Brain microvascular endothelial cell (primary cell): ENCODE data around the gene RRP7A.
"Not testable (repeated sequence)": the region's sequence is repeated elsewhere in the genome, so short reads cannot be mapped to it uniquely, and the experiment has no call there.

ENCODE experiments used
- DNase-seq: peaks from one replicate; pipeline ENCODE4 v3.0.0-alpha.2; 2020
- H3K27ac ChIP-seq: fragments of 250-450 bp; sonication (Bioruptor Pico); 2 replicates; pipeline ENCODE4 v1.5.1; 2020; ENCODE audit warnings: mild to moderate bottlenecking, moderate library complexity
- H3K27me3 ChIP-seq: fragments of 250-450 bp; sonication (Bioruptor Pico); replicated peaks from 2 replicates; pipeline ENCODE4 v1.5.1; 2020; ENCODE audit warnings: mild to moderate bottlenecking
- H3K36me3 ChIP-seq: fragments of 250-450 bp; sonication (Bioruptor Pico); replicated peaks from 2 replicates; pipeline ENCODE4 v1.5.1; 2020; ENCODE audit warnings: mild to moderate bottlenecking
- H3K4me3 ChIP-seq: 2 replicates; pipeline ENCODE4 v1.5.1; 2011; ENCODE audit warnings: low read depth, mild to moderate bottlenecking, control low read depth, low read length, moderate library complexity
- CTCF ChIP-seq: IDR thresholded peaks from 2 replicates; pipeline ENCODE4 v1.5.1; 2011; ENCODE audit warnings: low read depth, mild to moderate bottlenecking, moderate library complexity, low read length, control low read depth, inconsistent platforms; ENCODE audit errors: missing control alignments
- in situ Hi-C: cut with HindIII; loops from 2 replicates; pipeline ENCODE4 v1.10.0; 2017; ENCODE audit warnings: low sequenced_read_pairs, low pct_ligation_motif_present

Gene RRP7A

DNA sequence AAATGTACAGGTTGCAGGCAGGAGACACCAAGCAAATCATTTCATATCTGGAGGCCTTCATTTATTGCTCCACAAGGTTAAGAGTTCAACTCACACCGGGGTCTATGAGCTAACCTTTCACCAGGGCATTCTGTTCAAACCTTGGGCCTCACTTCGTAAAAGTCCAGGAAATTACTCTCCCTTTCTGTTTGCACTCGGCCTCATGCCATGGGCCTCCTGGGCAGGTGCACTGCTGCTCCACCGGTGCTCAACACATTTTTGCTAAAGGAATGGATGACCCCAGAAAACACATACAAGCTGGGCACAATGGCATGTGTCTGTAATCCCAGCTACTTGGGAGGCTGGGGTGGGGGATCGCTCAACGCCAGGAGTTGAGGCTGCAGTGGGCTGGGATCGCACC is 16.6 kb upstream of the RRP7A start:
- no peaks in the 10 kb centered on the region for H3K27me3 ChIP-seq
- H3K4me3 ChIP-seq = no peak overlapping the region
- no peak for TF ChIP-seq CTCF
- no peaks in the 10 kb centered on the region for H3K36me3 ChIP-seq
- DNase-seq = no peak
- H3K27ac ChIP-seq = no peak overlapping the region
- in situ Hi-C loops = no loop called here

- in situ Hi-C loops, H3K4me3 ChIP-seq, DNase-seq, H3K27me3 ChIP-seq, H3K27ac ChIP-seq, H3K36me3 ChIP-seq: not testable (repeated sequence)
Measured at GRCh38 chr22:42535082-42535731, 15.6 kb upstream of the RRP7A start.

DNA sequence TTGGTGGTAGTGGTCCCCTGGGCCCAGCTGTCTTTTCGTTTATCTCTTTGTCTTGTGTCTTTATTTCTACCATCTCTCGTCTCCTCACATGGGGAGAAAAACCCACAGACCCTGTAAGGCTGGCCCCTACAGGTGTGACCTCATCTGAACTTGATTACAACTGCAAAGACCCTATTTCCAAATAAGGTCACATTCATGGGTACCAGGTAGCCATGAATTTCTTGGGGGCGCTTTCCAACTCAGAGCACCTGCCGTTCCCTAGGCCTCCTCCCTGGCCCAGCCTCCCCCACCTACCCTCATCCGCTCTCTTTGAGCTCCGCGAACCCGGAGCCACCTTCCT is 14.0 kb upstream of the RRP7A start:
- Histone ChIP-seq H3K27me3 (no peaks in the 10 kb centered on the region), H3K4me3 (no peak overlapping the region), H3K36me3 (no peaks in the 10 kb centered on the region), H3K27ac (no peak overlapping the region)
- DNase-seq = no peak
- in situ Hi-C loops = no loop called here
- no peak for TF ChIP-seq CTCF

DNA sequence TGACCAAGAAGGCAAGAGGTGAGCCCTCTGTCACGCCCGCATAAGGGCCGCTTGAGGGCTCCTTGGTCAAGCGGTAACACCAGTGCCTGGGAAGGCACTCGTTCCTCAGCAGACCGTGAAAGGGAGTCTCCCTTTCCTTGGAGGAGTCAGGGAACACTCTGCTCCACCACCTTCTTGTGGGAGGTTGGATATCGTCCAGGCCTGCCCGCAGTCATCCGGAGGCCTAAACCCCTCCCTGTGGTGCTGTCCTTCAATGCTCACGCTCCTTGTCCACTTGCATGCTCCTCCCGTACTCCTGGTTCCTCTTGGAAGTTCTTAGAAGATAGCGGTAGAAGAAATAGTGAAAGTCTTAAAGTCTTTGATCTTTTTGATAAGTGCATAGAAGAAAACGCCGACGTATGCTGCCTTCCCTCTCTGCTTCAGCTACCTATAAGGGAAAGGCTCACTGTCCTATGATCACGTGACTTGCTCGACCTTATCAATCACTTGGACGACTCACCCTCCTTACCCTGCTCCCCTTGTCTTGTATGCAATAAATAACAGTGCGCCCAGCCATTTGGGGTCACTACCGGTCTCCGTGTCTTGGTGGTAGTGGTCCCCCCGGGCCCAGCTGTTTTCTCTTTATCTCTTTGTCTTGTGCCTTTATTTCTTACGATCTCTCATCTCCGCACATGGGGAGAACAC is 11.9 kb upstream of the RRP7A start:
- in situ Hi-C loops, H3K36me3 ChIP-seq, H3K27me3 ChIP-seq, H3K4me3 ChIP-seq, DNase-seq, H3K27ac ChIP-seq: not testable (repeated sequence)

GRCh38 chr22:42529435-42529834 is 9.8 kb upstream of the RRP7A start:
- H3K4me3 ChIP-seq, in situ Hi-C loops, DNase-seq, H3K27ac ChIP-seq, H3K27me3 ChIP-seq, H3K36me3 ChIP-seq: not testable (repeated sequence)

DNA sequence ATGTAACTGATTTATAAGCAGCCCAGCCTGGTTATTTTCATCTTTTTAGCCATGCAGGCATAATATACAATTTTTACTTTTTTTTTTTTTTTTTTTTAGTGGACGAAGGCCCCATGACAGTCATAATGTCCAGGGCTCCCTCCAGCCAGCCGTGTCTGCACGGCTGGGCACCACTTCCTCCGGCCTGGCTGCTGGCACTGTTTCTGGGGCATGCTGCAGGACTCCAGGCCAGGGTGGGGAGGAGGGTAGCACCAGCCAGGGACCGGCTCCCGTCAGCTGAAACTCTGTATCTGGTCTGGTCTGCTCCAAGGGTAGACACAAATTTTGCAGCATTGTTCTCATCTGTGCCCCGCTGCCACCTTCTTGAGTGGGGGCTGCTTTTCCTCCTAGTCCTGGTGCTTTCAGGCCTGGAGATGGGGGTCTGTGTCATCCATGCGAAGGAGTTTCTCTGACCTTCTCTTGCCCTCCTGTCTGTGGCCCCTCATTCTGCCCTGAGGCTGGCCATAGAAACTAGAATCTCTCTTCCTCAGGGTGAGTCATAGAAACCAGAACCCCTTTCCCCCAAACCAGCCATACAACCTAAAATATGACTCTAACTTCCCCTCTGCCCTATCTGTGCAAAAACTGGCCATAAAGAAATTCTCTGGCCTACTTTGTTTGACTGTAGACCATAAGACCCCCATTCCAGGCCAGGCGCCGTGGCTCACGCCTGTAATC is 9.2 kb upstream of the RRP7A start:
- no peaks in the 10 kb centered on the region for H3K36me3 ChIP-seq
- H3K27ac ChIP-seq = no peak overlapping the region
- H3K27me3 ChIP-seq = no peaks in the 10 kb centered on the region
- H3K4me3 ChIP-seq = no peak overlapping the region
- DNase-seq = no peak
- TF ChIP-seq CTCF = no peak
- in situ Hi-C loops = no loop called here

- Histone ChIP-seq H3K27ac (no peak overlapping the region), H3K27me3 (no peaks in the 10 kb centered on the region), H3K4me3 (no peak overlapping the region), H3K36me3 (peaks cover 2% of the 10 kb centered on the region)
- no peak for TF ChIP-seq CTCF
- in situ Hi-C loops = no loop called here
- no peak for DNase-seq
Measured at GRCh38 chr22:42522546-42522945, 3.0 kb upstream of the RRP7A start.
